GM19467 (cell line): ENCODE measurements around the gene MAN1A2.

ENCODE experiments used
- ATAC-seq: cut with Tn5 transposase; IDR thresholded peaks from one replicate; pipeline ENCODE4 v1.9.1; 2021; ENCODE audit warnings: mild to moderate bottlenecking, moderate library complexity; ENCODE audit not compliant: unreplicated experiment

The MAN1A2 gene

GRCh38 chr1:117359561-117360289 is 7.5 kb upstream of the MAN1A2 start:
- no peak for ATAC-seq

- ATAC-seq = no peak
Observed at GRCh38 chr1:117362986-117363385, 4.3 kb upstream of the MAN1A2 start.

GRCh38 chr1:117363571-117364048 is 3.6 kb upstream of the MAN1A2 start:
- no peak for ATAC-seq

GRCh38 chr1:117364240-117364639 is 3.0 kb upstream of the MAN1A2 start:
- ATAC-seq = no peak

- no peak for ATAC-seq
Observed at GRCh38 chr1:117365350-117366176, 1.7 kb upstream of the MAN1A2 start.

- ATAC-seq = peak; percentile 42
Observed at GRCh38 chr1:117366177-117367045, 838 bp upstream of the MAN1A2 start.

- no peak for ATAC-seq
Observed at GRCh38 chr1:117368116-117369108, 1.2 kb downstream of the MAN1A2 start.

- ATAC-seq = no peak
Observed at GRCh38 chr1:117370071-117370470, 2.8 kb downstream of the MAN1A2 start.

GRCh38 chr1:117370509-117370908 is 3.3 kb downstream of the MAN1A2 start:
- ATAC-seq = no peak

- no peak for ATAC-seq
Observed at GRCh38 chr1:117371441-117372151, 4.3 kb downstream of the MAN1A2 start.

- no peak for ATAC-seq
Observed at GRCh38 chr1:117372863-117373412, 5.7 kb downstream of the MAN1A2 start.

- ATAC-seq = no peak
Observed at GRCh38 chr1:117373932-117374331, 6.7 kb downstream of the MAN1A2 start.

- no peak for ATAC-seq
Observed at GRCh38 chr1:117375327-117375726, 8.1 kb downstream of the MAN1A2 start.

GRCh38 chr1:117387060-117387633 is 19.9 kb downstream of the MAN1A2 start:
- ATAC-seq = no peak

- no peak for ATAC-seq
Observed at GRCh38 chr1:117388328-117388727, 21.1 kb downstream of the MAN1A2 start.

- ATAC-seq = no peak
Observed at GRCh38 chr1:117389284-117389683, 22.0 kb downstream of the MAN1A2 start.

- ATAC-seq = no peak
Observed at GRCh38 chr1:117389779-117390178, 22.5 kb downstream of the MAN1A2 start.

GRCh38 chr1:117392771-117393170 is 25.5 kb downstream of the MAN1A2 start:
- ATAC-seq = no peak

- no peak for ATAC-seq
Observed at GRCh38 chr1:117396074-117396473, 28.8 kb downstream of the MAN1A2 start.
